H1 (cell line): ENCODE results near the gene SCG3. TPM values are rescaled to one million over a fixed set of nuclear protein-coding genes. Genes with fewer than 3 reads are reported as not detected.

Source experiments
- CTCF ChIA-PET: fragments of 300-600 bp; sonication (Branson Sonifier 250); formaldehyde crosslinking; loops from one replicate; lab custom pipeline; 2021; ENCODE audit not compliant: partially characterized antibody; lab: Charles Lee
- POLR2A ChIA-PET: fragments of 300-600 bp; sonication (Branson Sonifier 250); formaldehyde crosslinking; loops from one replicate; lab custom pipeline; 2021; ENCODE audit warnings: inconsistent platforms; ENCODE audit not compliant: partially characterized antibody; lab: Charles Lee
- DNase-seq, 2 experiments: peaks; one replicate each; pipeline versions ENCODE4 v3.0.0 to v3.0.0-alpha.2; 2010 to 2022; ENCODE audit warnings: low spot score in 2 of 2, low read depth in 1 of 2, mixed read lengths in 1 of 2
- FAIRE-seq: peaks from 2 replicates; lab custom pipeline; 2011; peaks lifted over from hg19 to GRCh38; lab: Jason Lieb, UNC
- H2AFZ ChIP-seq: 2 replicates; pipeline ENCODE4 v1.8.1; 2012; ENCODE audit warnings: low read length, inconsistent platforms
- H2AK5ac ChIP-seq: 2 replicates; pipeline ENCODE4 v1.6.1; 2013; ENCODE audit warnings: low read depth, low read length
- H2BK120ac ChIP-seq: replicated peaks from 2 replicates; pipeline ENCODE3; 2013; ENCODE audit warnings: low read depth, low read length, inconsistent platforms
- H2BK12ac ChIP-seq: 2 replicates; pipeline ENCODE4 v1.6.1; 2013; ENCODE audit warnings: low read depth, low read length
- H2BK15ac ChIP-seq: 2 replicates; pipeline ENCODE4 v1.6.1; 2013; ENCODE audit warnings: low read length
- H2BK20ac ChIP-seq: 2 replicates; pipeline ENCODE4 v1.6.1; 2013; ENCODE audit warnings: low read length
- H2BK5ac ChIP-seq: 2 replicates; pipeline ENCODE4 v1.6.1; 2013; ENCODE audit warnings: low read depth, low read length
- H3K14ac ChIP-seq: 2 replicates; pipeline ENCODE4 v1.6.1; 2013; ENCODE audit warnings: inconsistent platforms; ENCODE audit not compliant: insufficient read length
- H3K18ac ChIP-seq: 2 replicates; pipeline ENCODE4 v1.6.1; 2013; ENCODE audit warnings: low read length; ENCODE audit errors: extremely low read depth
- H3K23ac ChIP-seq: 2 replicates; pipeline ENCODE4 v1.6.1; 2013; ENCODE audit warnings: inconsistent platforms; ENCODE audit not compliant: insufficient read length
- H3K23me2 ChIP-seq: 2 replicates; pipeline ENCODE4 v1.6.1; 2013; ENCODE audit warnings: low read depth, low read length
- H3K27ac ChIP-seq: 2 replicates; pipeline ENCODE4 v1.6.1; 2011; ENCODE audit warnings: low read depth, low read length, inconsistent platforms
- H3K27me3 ChIP-seq, 4 experiments: replicated peaks in 1 of 4; 1 replicate in 1 of 4; 2 replicates in 3 of 4; pipeline versions ENCODE4 v1.6.1 to v1.8.1; 2011 to 2013; ENCODE audit warnings: low read length in 3 of 4, mild to moderate bottlenecking in 3 of 4, inconsistent platforms in 2 of 4, mixed read lengths in 2 of 4, moderate library complexity in 1 of 4; ENCODE audit not compliant: control insufficient read depth in 3 of 4, insufficient read depth in 3 of 4; ENCODE audit errors: extremely low read depth in 1 of 4
- H3K36me3 ChIP-seq, 4 experiments: 2 replicates each; pipeline versions ENCODE4 v1.6.1 to v1.8.1; 2011 to 2013; ENCODE audit warnings: mild to moderate bottlenecking in 4 of 4, low read length in 3 of 4, moderate library complexity in 2 of 4, control low read depth in 1 of 4, inconsistent platforms in 1 of 4; ENCODE audit not compliant: insufficient read depth in 4 of 4, control insufficient read depth in 2 of 4
- H3K4ac ChIP-seq: replicated peaks from 2 replicates; pipeline ENCODE3; 2013; ENCODE audit warnings: low read length, low read depth, mixed read lengths, inconsistent platforms; ENCODE audit not compliant: insufficient read length
- H3K4me1 ChIP-seq, 4 experiments: replicated peaks in 1 of 4; 1 replicate in 1 of 4; 2 replicates in 3 of 4; pipeline versions ENCODE4 v1.6.1 to v1.8.1; 2011 to 2013; ENCODE audit warnings: low read length in 3 of 4, inconsistent platforms in 2 of 4, mixed read lengths in 1 of 4; ENCODE audit not compliant: insufficient read depth in 4 of 4, control insufficient read depth in 3 of 4
- H3K4me2 ChIP-seq, 2 experiments: 2 replicates each; pipeline versions ENCODE4 v1.6.1 to v1.8.1; 2011 to 2013; ENCODE audit warnings: low read depth in 2 of 2, low read length in 2 of 2, control low read depth in 1 of 2, inconsistent platforms in 1 of 2, mild to moderate bottlenecking in 1 of 2; ENCODE audit not compliant: insufficient read depth in 1 of 2
- H3K4me3 ChIP-seq, 4 experiments: fragments of 200-600, 300-600 bp in 1 of 4; sonication (generic), shearing (Covaris generic), sonication (Bioruptor Twin) in 1 of 4; 2 replicates each; pipeline versions ENCODE4 v1.5.1 to v1.8.1; 2011 to 2016; ENCODE audit warnings: low read length in 4 of 4, low read depth in 3 of 4, control low read depth in 2 of 4, inconsistent platforms in 2 of 4, mild to moderate bottlenecking in 2 of 4, mixed read lengths in 1 of 4, moderate library complexity in 1 of 4; ENCODE audit not compliant: insufficient read depth in 2 of 4; ENCODE audit errors: extremely low read depth in 1 of 4
- H3K56ac ChIP-seq: replicated peaks from 2 replicates; pipeline ENCODE3; 2013; ENCODE audit warnings: low read depth, mild to moderate bottlenecking, mixed read lengths, low read length, inconsistent platforms; ENCODE audit not compliant: insufficient read length
- H3K79me1 ChIP-seq: 2 replicates; pipeline ENCODE4 v1.6.1; 2013; ENCODE audit warnings: low read depth, low read length, control low read depth
- H3K79me2 ChIP-seq, 2 experiments: 2 replicates each; pipeline versions ENCODE4 v1.6.1 to v1.8.1; 2012 to 2013; ENCODE audit warnings: low read length in 2 of 2, mild to moderate bottlenecking in 2 of 2, inconsistent platforms in 1 of 2; ENCODE audit not compliant: insufficient read depth in 2 of 2, control insufficient read depth in 1 of 2
- H3K9ac ChIP-seq, 4 experiments: replicated peaks in 1 of 4; 1 replicate in 1 of 4; 2 replicates in 3 of 4; pipeline versions ENCODE4 v1.6.1 to v1.8.1; 2011 to 2013; ENCODE audit warnings: low read depth in 3 of 4, low read length in 3 of 4, control low read depth in 2 of 4, mild to moderate bottlenecking in 2 of 4, moderate library complexity in 2 of 4, inconsistent platforms in 1 of 4; ENCODE audit errors: extremely low read depth in 1 of 4
- H3K9me3 ChIP-seq, 2 experiments: 2 replicates each; pipeline versions ENCODE4 v1.6.1 to v1.8.1; 2012 to 2013; ENCODE audit warnings: mild to moderate bottlenecking in 2 of 2, moderate library complexity in 2 of 2, control low read depth in 1 of 2, inconsistent platforms in 1 of 2, low read depth in 1 of 2, low read length in 1 of 2, mixed read lengths in 1 of 2; ENCODE audit not compliant: insufficient read depth in 2 of 2
- H4K20me1 ChIP-seq, 2 experiments: replicated peaks in 1 of 2; 2 replicates each; pipeline versions ENCODE3 to v1.8.1; 2011 to 2013; ENCODE audit warnings: inconsistent platforms in 2 of 2, low read length in 2 of 2, mild to moderate bottlenecking in 1 of 2; ENCODE audit not compliant: insufficient read depth in 2 of 2, control insufficient read depth in 1 of 2
- H4K5ac ChIP-seq: 2 replicates; pipeline ENCODE4 v1.6.1; 2013; ENCODE audit warnings: low read length, low read depth, mixed read lengths, inconsistent platforms; ENCODE audit not compliant: insufficient read length
- H4K8ac ChIP-seq: 2 replicates; pipeline ENCODE4 v1.8.0; 2013; ENCODE audit warnings: mild to moderate bottlenecking, moderate library complexity, low read length, inconsistent platforms; ENCODE audit not compliant: insufficient read depth; ENCODE audit errors: extremely low read depth
- H4K91ac ChIP-seq: replicated peaks from 2 replicates; pipeline ENCODE3; 2013; ENCODE audit warnings: low read length, mixed read lengths, inconsistent platforms; ENCODE audit not compliant: insufficient read length
- YY1 ChIP-seq: IDR thresholded peaks from 2 replicates; pipeline ENCODE4 v1.6.1; 2011; ENCODE audit warnings: low read depth, mild to moderate bottlenecking, low read length
- WGBS, 2 experiments: shearing (Covaris generic) in 1 of 2; methylation state at CpG; one replicate each; pipeline versions ENCODE4 v1.1.6 to v1.1.7; 2013 to 2015; ENCODE audit warnings: low lambda C conversion rate in 2 of 2, mixed read lengths in 2 of 2, inconsistent platforms in 1 of 2, low coverage in 1 of 2, missing lambda C conversion rate in 1 of 2; ENCODE audit not compliant: insufficient replicate concordance in 2 of 2, insufficient coverage in 1 of 2, insufficient read length in 1 of 2; ENCODE audit errors: extremely low coverage in 1 of 2, missing lambda C conversion rate in 1 of 2; 5-methylcytosine and 5-hydroxymethylcytosine counted together
- polyA plus RNA-seq, 7 experiments: library from polyadenylated mRNA; depleted of rRNA in 3 of 7; stranded (reverse) in 5 of 7; unstranded in 2 of 7; fragments of >200 nt in 5 of 7; fragments of 200-250 nt in 2 of 7; gene quantifications; 1 replicate in 5 of 7; 2 replicates in 1 of 7; 4 replicates in 1 of 7; pipeline versions ENCODE4 v1.2.1 to v1.2.3, GENCODE V29; 2011 to 2013; ENCODE audit warnings: missing spikeins in 2 of 7, mixed read lengths in 2 of 7
- total RNA-seq: library from RNA; stranded (reverse); fragmentation: NEBNext Ultra II Directional; extraction: Animal tissue kit (Norgen Biotek cat#: 25700); gene quantifications from 2 replicates; pipeline ENCODE4 v1.2.1, GENCODE V29; 2021

The SCG3 gene
- total and polyA plus RNA-seq, 2 of the 8 experiments (the other 6 are each of a cell fraction or from before 2014, with no cell fraction given) = 5.2 to 45.9 TPM

- Histone ChIP-seq H3K23me2 (no peaks in the 10 kb centered on the region; the same call in 1 of the 2 replicates), H2BK15ac (no peak overlapping the region), H2AFZ (no peak overlapping the region), H3K36me3 (no peaks in the 10 kb centered on the region), H3K27ac (no peak overlapping the region), H3K14ac (no peak overlapping the region), H3K9ac (no peak overlapping the region), H3K18ac (no peak overlapping the region), H3K4ac (no peak overlapping the region), H4K91ac (no peak overlapping the region), H3K4me1 (peaks cover 2 to 11% (median 6%) of the 10 kb centered on the region in 4 experiments; a peak in 5 of 7 replicates), H3K27me3 (no peaks in the 10 kb centered on the region), H2BK20ac (no peak overlapping the region), H4K8ac (no peak overlapping the region), H3K56ac (no peak overlapping the region), H4K5ac (no peak overlapping the region), H2BK120ac (no peak overlapping the region), H2AK5ac (no peak overlapping the region), H3K79me1 (no peaks in the 10 kb centered on the region), H3K23ac (no peak overlapping the region), H3K4me3 (no peak overlapping the region), H2BK12ac (no peak overlapping the region), H3K4me2 (no peak overlapping the region), H4K20me1 (no peaks in the 10 kb centered on the region), H2BK5ac (no peak overlapping the region), H3K9me3 (no peaks in the 10 kb centered on the region), H3K79me2 (no peaks in the 10 kb centered on the region)
- DNase-seq (no peak), FAIRE-seq (no peak)
- ChIA-PET CTCF (interaction anchor here (0.6 to 1.4 kb wide), 2 partner anchors 14 to 52 kb away, joined by 3 to 4 read pairs; no protein-coding TSS in a partner anchor), POLR2A (interaction anchor here (0.7 to 1.9 kb wide), 2 partner anchors 10 to 102 kb away, joined by 3 to 4 read pairs; partner anchors contain the start of gene DMXL2)
- 88% methylated on average over 2 of the region's 2 CpGs; no CpG with 5 or more reads in 1 of the 2 experiments for WGBS, 2 experiments
- TF ChIP-seq YY1 = no peak
Measured at GRCh38 chr15:51724199-51724598, 42.9 kb downstream of the SCG3 start.
